ENCODE results near the gene UPF1. TPM values are rescaled to one million over a fixed set of nuclear protein-coding genes. Genes with fewer than 3 reads are reported as not detected.

UPF1 gene
- total RNA-seq, 3 donors from 2014 or later, result 59.8 to 83.6 (median 75.2) TPM

GRCh38 chr19:18852648-18853047 lies 20.9 kb downstream of the UPF1 start:
- Histone ChIP-seq H3K4me3 (no peak overlapping the region), H3K9me3 (no peaks in the 10 kb centered on the region), H3K27ac (no peak overlapping the region), H3K27me3 (no peaks in the 10 kb centered on the region), H3K4me1 (peaks cover 18 to 19% of the 10 kb centered on the region in 2 donors), H3K36me3 (no peaks in the 10 kb centered on the region)
- intact Hi-C loops (cut with DNase I; ENCODE audit: low total_unique reads), result no loop called here
- TF ChIP-seq POLR2AphosphoS5 (IDR thresholded peaks at IDR 0.05) (no peak), POLR2A (IDR thresholded peaks at IDR 0.05) (no peak), CTCF (IDR thresholded peaks at IDR 0.05) (no peak)
- DNase-seq (ENCODE audit: low spot score in 2 of 2), result no peak

- intact Hi-C loops (cut with DNase I; ENCODE audit: low total_unique reads), result no loop called here
- no peak for TF ChIP-seq POLR2A (IDR thresholded peaks at IDR 0.05)
- TF ChIP-seq CTCF (IDR thresholded peaks at IDR 0.05), result no peak
- TF ChIP-seq POLR2AphosphoS5 (IDR thresholded peaks at IDR 0.05), result no peak
Measured at GRCh38 chr19:18853755-18854427, 22.1 kb downstream of the UPF1 start.

GRCh38 chr19:18854982-18855381 lies 23.2 kb downstream of the UPF1 start:
- no peak overlapping the region for H3K4me3 ChIP-seq
- DNase-seq (ENCODE audit: low spot score in 2 of 2), result no peak
- no peaks in the 10 kb centered on the region for H3K27me3 ChIP-seq
- no peaks in the 10 kb centered on the region for H3K9me3 ChIP-seq
- intact Hi-C loops (cut with DNase I; ENCODE audit: low total_unique reads), result no loop called here
- TF ChIP-seq CTCF (IDR thresholded peaks at IDR 0.05), result no peak
- no peak for TF ChIP-seq POLR2AphosphoS5 (IDR thresholded peaks at IDR 0.05)
- no peak for TF ChIP-seq POLR2A (IDR thresholded peaks at IDR 0.05)
- peaks cover 7% of the 10 kb centered on the region for H3K36me3 ChIP-seq
- peaks cover 0 to 3% of the 10 kb centered on the region in 2 donors for H3K4me1 ChIP-seq
- H3K27ac ChIP-seq, result no peak overlapping the region

More at GRCh38 chr19:18853755-18854427, 22.1 kb downstream of the UPF1 start:
- Histone ChIP-seq H3K27ac (no peak overlapping the region), H3K36me3 (peaks cover 5% of the 10 kb centered on the region), H3K4me1 (peaks cover 9 to 10% of the 10 kb centered on the region in 2 donors), H3K9me3 (no peaks in the 10 kb centered on the region), H3K4me3 (no peak overlapping the region), H3K27me3 (no peaks in the 10 kb centered on the region)
- no peak for DNase-seq (ENCODE audit: low spot score in 2 of 2)

GRCh38 chr19:18855647-18856384 lies 24.1 kb downstream of the UPF1 start:
- no peak for DNase-seq (ENCODE audit: low spot score in 2 of 2)
- intact Hi-C loops (cut with DNase I; ENCODE audit: low total_unique reads), result no loop called here
- Histone ChIP-seq H3K4me3 (no peak overlapping the region), H3K4me1 (no peaks in the 10 kb centered on the region), H3K9me3 (no peaks in the 10 kb centered on the region), H3K27ac (no peak overlapping the region), H3K27me3 (no peaks in the 10 kb centered on the region), H3K36me3 (peaks cover 13% of the 10 kb centered on the region)
- TF ChIP-seq CTCF (IDR thresholded peaks at IDR 0.05) (no peak), POLR2A (IDR thresholded peaks at IDR 0.05) (no peak), POLR2AphosphoS5 (IDR thresholded peaks at IDR 0.05) (no peak)
